VCaP (cell line): ENCODE data around the gene KCNA2.

Experiments used
- H3K27ac ChIP-seq: fragments of 450-650 bp; 2 replicates; pipeline ENCODE4 v1.5.1; 2017
- CTCF ChIP-seq: fragments of 450-650 bp; conservative IDR thresholded peaks from 2 replicates; pipeline ENCODE4 v1.5.1; 2017; ENCODE audit warnings: mild to moderate bottlenecking, moderate library complexity

KCNA2 gene

DNA sequence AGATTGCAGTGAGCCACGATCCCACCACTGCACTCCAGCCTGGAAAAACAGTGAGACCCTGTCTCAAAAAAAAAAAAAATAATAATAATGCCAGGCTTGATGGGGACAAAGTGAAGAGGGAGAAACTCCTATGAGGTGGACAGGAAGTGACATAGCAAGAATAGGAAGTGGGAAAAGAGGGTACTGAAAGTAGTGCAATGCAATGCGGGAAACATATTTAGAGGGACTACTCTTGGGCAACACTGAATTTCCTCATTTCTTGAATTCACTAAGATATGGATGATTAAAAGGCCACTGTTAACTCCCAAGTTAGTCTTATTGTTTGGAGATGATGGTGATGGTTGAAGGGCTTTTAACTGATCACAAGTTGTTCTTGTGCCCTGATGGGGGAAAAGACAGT lies 21.6 kb upstream of the KCNA2 start:
- H3K27ac ChIP-seq: no peak overlapping the region
- TF ChIP-seq CTCF: no peak

DNA sequence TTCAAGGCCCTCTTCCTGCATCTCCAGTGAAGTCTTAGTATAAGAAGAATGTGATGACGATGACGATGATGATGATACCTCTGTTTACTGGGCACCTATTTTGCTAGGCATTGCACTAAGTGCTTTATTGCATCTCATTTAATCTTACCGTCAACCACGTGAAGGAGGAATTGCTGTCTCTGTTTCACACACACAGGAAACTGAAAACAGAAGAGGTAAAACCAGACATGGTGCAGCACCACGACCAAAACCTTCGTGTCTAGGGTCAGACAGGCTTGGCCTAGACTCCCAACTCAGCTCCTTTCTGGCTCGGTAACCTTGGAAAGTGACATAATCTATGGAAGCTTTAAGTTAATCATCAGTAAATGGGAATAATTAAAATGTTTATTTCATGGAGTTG lies 20.7 kb upstream of the KCNA2 start:
- TF ChIP-seq CTCF: no peak
- H3K27ac ChIP-seq: no peak overlapping the region

- TF ChIP-seq CTCF: no peak
- no peak overlapping the region for H3K27ac ChIP-seq
Observed at GRCh38 chr1:110620686-110621085, 14.5 kb upstream of the KCNA2 start.

GRCh38 chr1:110620250-110620615 lies 14.1 kb upstream of the KCNA2 start:
- TF ChIP-seq CTCF: no peak
- no peak overlapping the region for H3K27ac ChIP-seq

DNA sequence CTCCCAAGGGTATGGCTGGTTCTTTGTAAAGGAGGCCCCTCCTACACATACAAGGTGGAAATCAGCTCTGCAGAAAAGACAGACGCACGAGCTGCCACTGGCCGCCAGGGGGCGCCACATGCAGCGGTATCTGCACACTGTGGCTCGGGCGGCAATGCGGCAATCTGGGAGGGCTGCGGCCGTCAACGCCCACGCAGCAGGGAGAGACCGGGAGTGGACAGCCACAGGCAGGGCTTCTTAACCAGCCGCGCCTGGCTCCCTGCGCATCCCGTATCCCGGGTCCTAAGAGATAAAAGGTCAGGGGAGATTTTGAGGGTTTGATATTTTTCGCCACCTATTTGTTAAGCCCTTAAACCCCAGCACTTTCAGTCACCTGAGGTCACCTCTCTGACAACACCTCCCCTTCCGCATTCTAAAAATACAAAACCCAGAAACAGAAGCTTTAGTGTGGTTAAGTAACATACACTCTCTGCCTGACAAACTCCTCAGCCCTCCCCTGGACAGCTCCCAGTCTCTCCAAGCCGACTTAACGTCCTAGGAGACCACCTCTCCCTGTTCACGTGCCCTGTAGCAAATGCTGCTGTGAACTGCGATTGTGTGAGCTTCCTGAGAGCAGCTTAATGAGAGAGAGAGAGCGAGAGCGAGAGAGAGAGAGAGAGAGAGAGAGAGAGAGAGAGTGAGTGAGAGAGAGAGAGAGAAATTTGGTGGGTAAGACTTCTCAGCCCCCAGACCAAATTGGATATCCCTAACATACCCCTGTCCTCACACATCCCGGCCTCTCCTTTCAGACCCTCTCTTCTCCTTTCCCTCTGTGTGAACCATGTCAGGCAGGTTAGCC lies 13.5 kb upstream of the KCNA2 start:
- H3K27ac ChIP-seq: no peak overlapping the region
- TF ChIP-seq CTCF: peak; percentile 96

DNA sequence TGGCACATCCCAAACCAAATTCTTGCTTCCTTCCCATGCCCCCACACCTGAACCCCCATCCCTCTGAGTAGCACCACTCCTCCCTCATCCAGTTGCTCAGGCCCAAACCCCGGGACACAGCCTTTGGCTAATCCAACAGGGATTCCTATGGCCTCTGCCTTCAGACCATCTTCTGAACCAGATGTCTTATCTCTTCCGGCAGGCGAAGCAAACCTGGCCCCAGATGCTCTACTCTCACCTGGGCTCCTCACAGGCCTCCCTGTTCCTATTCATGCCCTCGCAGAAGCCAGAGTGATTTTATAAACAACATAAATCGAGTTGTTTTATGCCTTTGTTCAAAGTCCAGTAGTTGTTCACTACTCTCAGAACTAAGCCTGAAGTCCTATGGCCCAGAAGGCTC lies 12.5 kb upstream of the KCNA2 start:
- no peak overlapping the region for H3K27ac ChIP-seq
- TF ChIP-seq CTCF: no peak

DNA sequence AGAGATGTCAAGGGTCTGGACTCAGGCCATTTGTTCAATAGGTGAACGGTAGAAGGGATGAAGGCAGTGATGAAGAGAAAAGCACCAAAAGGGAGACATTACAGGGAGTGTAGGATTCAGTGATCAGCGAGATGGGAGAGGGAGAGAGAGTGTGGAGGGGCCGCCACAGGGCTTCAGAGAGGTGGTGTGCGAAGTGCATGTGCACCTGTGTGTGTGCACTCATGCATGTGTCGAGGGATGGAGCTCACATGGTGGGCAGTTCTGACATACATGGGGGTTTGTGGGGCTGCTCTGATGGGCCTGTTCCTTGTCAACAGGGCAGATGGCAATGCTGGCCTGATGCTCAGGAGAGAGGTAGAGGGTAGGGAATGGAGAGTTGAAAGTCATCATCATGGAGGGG lies 11.4 kb upstream of the KCNA2 start:
- no peak overlapping the region for H3K27ac ChIP-seq
- no peak for TF ChIP-seq CTCF
